Measurements from ENCODE around the gene FDX1. TPM values are rescaled to one million over a fixed set of nuclear protein-coding genes. Genes with fewer than 3 reads are reported as not detected.

Gene FDX1
- total RNA-seq, 1 experiment from 2014 or later, result 15.6 TPM

DNA sequence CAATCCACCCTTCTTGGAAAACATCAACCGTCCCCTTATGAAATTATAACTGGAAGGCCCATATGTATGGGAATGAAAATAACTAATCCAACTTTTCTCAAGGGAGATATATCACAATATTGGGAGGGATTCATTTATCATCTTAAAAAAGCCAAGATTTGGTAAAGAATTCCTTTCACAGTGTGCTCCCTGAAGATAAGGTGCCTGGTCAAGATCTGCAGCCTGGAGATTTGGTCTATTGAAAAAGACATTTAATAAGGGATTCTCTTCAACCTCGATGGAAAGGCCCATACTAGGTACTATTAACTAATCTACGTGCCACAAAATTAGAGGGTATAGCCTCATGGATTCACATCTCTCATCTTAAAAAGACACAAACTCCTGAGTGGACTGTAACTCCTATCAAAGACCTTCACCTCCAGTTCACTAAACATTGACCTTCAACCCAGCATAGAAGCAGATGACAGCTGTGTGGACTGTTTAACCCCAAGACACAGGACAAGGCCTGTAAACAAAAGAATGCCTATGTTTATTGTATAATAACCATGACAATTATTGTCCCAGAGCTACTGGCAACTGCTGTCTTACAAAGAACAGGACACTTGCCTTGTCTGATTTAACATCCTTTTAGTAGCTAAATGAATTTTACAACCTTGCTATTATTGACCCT lies 4.8 kb upstream of the FDX1 start:
- H3K4me3 ChIP-seq, result no peak overlapping the region
- H3K9me3 ChIP-seq (replicated peaks), result no peaks in the 10 kb centered on the region
- no peak overlapping the region for H3K27ac ChIP-seq
- no peak for DNase-seq (ENCODE audit: low read depth in 1 of 2, low spot score in 2 of 2)
- peaks cover 1% of the 10 kb centered on the region for H3K36me3 ChIP-seq
- no peaks in the 10 kb centered on the region for H3K4me1 ChIP-seq (replicated peaks)
- no peaks in the 10 kb centered on the region for H3K27me3 ChIP-seq (replicated peaks)

DNA sequence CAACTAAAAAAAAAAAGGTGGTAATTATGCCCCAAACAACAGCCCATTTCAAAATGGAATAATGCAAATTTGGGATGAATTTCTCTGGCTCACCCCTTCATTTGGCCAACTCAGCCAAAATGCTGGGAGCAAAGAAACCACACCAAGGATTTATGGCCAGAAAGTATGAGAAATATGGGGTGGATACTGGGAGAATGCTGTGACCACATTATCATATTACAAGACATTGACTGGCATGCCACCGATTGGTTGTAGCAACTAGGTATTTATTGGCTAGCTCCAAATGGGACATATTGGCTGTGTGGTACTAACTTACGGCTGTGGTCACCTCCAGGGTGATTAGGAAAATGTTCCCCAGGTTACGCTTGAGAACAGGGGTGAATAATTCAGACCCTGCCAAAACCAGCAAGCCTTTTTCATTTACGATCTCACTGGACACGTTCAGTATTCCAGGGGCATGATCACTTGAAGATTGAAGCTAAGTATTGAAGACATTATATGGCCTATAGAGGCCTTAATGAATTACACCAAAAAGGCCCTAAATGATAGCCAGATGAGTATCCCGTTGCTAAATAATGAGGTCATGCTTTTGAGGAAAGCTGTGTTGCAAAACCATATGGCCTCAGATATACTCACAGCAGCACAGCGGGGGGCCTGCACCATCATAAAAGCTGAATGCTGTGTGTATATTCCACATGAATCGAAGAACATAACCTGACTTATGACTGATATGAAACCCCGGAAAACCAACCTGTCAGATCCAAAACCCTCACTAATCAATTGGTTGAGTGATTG lies 3.8 kb upstream of the FDX1 start:
- no peak overlapping the region for H3K27ac ChIP-seq
- H3K27me3 ChIP-seq (replicated peaks), result no peaks in the 10 kb centered on the region
- no peaks in the 10 kb centered on the region for H3K9me3 ChIP-seq (replicated peaks)
- no peaks in the 10 kb centered on the region; the same call in 1 of the 2 replicates for H3K4me1 ChIP-seq (replicated peaks)
- H3K4me3 ChIP-seq, result no peak overlapping the region
- DNase-seq (ENCODE audit: low read depth in 1 of 2, low spot score in 2 of 2), result no peak
- H3K36me3 ChIP-seq, result peaks cover 6% of the 10 kb centered on the region

DNA sequence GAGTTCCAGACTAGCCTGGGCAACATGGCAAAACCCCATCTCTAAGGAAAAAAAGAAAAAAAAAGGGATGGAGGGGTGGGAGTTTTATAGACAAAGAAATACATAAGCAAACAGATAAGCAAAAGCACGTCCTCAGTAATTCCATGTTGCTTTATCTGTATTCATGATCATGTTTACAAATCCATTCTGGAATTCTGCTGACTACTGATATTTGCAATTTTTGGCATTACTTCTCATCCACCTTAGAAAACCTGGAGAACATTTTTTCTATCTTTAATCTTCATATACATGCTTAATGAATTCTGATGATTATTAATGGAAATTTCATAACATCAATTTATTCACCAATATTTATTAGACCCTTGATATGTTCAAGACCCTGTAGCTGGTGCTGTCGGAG lies 1.7 kb upstream of the FDX1 start:
- Histone ChIP-seq H3K4me3 (no peak overlapping the region), H3K27me3 (replicated peaks) (no peaks in the 10 kb centered on the region), H3K27ac (no peak overlapping the region), H3K9me3 (replicated peaks) (no peaks in the 10 kb centered on the region), H3K36me3 (peaks cover 6% of the 10 kb centered on the region), H3K4me1 (replicated peaks) (peaks cover 12% of the 10 kb centered on the region)
- DNase-seq (ENCODE audit: low read depth in 1 of 2, low spot score in 2 of 2), result no peak

DNA sequence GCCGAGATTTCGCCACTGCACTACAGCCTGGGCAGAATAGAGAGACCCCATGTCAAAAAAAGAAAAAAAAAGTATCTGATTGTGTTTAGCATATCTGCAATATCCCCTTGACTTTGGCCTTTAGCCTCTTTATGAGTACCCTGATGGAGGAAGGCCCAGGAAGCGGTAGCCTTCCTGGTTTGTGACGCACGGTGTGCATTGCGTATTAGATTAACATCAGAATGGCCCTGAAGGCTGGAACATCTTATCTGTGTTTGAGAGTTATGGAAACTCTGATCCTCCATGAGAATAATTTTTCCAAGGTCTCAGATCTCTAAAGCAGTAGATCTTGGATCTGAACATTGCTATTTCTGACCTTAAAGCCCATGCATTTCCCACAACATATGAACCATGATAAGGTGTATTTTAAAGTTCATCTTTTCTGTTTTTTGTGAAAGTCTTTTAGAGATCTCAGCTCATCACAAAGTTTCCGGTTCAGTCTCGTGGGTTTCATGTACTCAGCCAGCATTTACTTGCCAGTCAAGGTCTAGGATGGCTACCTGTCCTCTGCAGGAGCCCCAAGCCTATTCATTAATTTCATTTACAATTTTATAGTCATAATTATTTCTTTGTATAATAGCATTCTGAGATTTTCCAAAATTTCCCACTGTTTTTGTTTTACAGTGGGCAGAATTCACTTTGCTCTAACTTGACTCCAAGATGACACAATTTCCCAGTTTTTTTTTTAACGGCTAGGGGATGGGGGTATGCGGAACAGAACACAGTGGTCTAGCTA lies 605 bp upstream of the FDX1 start:
- no peak for DNase-seq (ENCODE audit: low read depth in 1 of 2, low spot score in 2 of 2)
- peaks cover 19% of the 10 kb centered on the region for H3K4me1 ChIP-seq (replicated peaks)
- peak overlapping the region; percentile 84 for H3K27ac ChIP-seq
- no peaks in the 10 kb centered on the region for H3K9me3 ChIP-seq (replicated peaks)
- H3K27me3 ChIP-seq (replicated peaks), result no peaks in the 10 kb centered on the region
- H3K4me3 ChIP-seq, result peak overlapping the region; percentile 89
- H3K36me3 ChIP-seq, result peaks cover 6% of the 10 kb centered on the region

DNA sequence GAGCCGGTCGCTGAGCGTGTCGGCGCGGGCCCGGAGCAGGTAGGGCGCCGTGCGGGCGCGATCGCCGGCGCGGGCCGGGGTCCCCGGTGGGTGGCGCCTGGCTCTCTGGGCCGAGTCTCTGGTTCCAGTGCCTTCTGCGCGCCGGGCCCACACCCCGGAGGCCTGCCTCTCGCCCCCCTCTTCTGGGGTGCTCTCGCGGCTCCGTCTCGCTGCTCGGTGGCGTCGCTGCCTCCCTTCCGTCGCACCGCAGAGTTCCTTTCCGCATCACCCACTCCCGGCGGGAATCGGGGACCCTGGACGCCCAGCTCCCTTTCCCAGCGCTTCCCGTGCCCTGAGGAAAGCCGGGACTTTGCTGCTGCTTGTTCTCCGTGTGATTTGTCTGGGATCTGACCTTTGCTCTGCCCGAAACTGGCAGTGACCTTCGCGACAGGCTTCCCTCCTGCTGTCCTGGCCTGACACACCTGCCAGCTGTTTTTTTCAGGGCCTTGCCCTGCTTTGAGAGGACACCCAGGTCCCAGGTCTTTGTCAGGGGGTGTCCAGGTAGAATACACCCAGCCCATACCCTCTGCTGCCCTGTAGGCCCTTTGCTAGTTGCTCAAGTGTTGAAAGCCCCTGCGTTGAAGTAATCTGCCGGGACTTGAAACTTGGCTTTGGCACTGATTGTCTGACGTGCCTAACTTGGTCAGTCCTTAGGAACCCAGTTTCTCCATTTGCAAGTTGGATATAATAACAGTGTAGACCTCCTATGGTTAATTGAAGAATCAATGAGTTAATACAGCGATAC lies 711 bp downstream of the FDX1 start:
- peaks cover 6% of the 10 kb centered on the region for H3K36me3 ChIP-seq
- peaks cover 19% of the 10 kb centered on the region for H3K4me1 ChIP-seq (replicated peaks)
- H3K27me3 ChIP-seq (replicated peaks), result no peaks in the 10 kb centered on the region
- H3K9me3 ChIP-seq (replicated peaks), result no peaks in the 10 kb centered on the region
- peak overlapping the region; percentile 84 for H3K27ac ChIP-seq
- DNase-seq (ENCODE audit: low read depth in 1 of 2, low spot score in 2 of 2), result peak; percentile 20 to 45
- peak overlapping the region; percentile 89 for H3K4me3 ChIP-seq

DNA sequence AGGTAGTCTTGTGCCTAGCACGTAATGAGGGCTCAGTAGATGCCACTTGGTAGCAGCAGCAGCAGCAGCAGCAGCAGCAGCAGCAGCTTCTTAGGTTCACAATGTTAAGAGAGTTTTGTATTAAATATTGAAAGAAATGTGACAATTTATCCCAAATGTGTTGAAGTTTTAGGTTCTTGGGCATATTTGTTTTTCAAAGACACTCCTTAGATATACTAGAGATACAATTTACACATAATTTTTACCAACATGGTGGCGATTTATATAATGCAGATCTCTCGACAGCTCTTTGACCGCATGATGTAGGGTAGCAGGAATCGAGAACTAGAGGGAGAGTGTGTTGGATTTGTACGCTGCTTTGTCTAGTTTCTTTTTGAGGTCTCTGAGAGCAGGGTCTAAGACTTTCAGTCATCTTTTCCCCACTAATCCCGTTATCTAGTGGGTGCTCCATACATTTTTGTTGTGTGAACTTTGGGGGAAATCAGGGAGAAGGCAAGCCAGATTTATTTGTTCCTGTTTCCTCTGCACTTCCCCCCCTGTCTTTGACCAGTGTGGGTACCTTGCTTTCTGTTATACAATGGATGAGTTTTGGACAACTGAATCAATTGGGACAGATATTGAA lies 1.4 kb downstream of the FDX1 start:
- H3K36me3 ChIP-seq, result peaks cover 6% of the 10 kb centered on the region
- no peaks in the 10 kb centered on the region for H3K9me3 ChIP-seq (replicated peaks)
- H3K27me3 ChIP-seq (replicated peaks), result no peaks in the 10 kb centered on the region
- no peak overlapping the region for H3K27ac ChIP-seq
- peak in 1 of 2 experiments; percentile 15 for DNase-seq (ENCODE audit: low read depth in 1 of 2, low spot score in 2 of 2)
- peaks cover 19% of the 10 kb centered on the region for H3K4me1 ChIP-seq (replicated peaks)
- peak overlapping the region; percentile 89 for H3K4me3 ChIP-seq

DNA sequence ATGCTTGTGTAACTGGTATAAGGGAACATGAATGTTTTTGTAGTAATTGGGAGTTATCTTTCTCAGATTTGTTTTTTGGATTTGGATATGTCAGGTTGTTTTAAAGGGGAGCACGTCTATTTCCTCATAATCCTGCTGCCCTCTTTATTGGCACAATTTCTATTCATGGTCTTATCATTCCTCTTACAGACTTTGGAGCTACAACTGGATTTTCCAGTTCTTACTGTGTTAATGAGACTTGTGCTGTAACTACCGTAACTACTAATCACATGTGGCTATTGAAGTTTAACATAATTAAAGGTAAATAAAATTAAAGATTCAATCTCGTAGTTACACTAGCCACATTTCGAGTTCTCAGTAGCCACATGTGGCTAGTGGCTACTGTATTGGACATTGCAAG lies 1.9 kb downstream of the FDX1 start:
- peak overlapping the region; percentile 89 for H3K4me3 ChIP-seq
- H3K27me3 ChIP-seq (replicated peaks), result no peaks in the 10 kb centered on the region
- no peak for DNase-seq (ENCODE audit: low read depth in 1 of 2, low spot score in 2 of 2)
- H3K27ac ChIP-seq, result no peak overlapping the region
- no peaks in the 10 kb centered on the region for H3K9me3 ChIP-seq (replicated peaks)
- H3K36me3 ChIP-seq, result peaks cover 6% of the 10 kb centered on the region
- H3K4me1 ChIP-seq (replicated peaks), result peaks cover 19% of the 10 kb centered on the region

DNA sequence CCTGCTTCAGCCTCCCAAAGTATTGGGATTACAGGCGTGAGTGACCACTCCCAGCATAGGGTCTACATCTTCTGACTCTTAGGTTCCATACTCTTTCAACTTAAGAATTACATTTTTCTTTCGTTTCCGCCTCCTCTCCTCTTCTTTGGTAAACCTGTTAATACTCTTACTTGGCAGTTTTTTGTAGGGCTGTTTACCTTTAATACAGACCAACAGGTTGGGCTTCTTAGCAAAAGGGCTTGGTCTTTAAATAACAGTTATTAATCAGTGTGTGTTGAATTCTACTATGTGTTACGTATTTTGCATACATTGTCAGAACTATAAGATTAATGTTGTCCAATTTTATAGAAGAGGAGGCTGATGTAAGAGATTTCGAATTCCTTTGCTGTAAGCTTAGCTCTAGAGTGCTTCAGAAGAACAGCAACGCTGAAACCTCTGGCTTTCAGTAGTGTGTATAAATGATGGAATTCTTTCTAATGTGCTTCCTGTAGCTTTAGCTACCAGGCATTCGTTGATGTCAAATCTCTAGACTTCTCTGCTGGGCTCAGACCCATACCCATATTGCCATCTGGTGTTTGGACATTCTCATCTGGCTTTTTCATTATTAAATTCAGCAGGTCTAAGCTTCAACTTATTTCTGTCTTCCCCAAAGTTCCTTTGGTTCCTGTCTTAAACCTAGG lies 3.1 kb downstream of the FDX1 start:
- DNase-seq (ENCODE audit: low read depth in 1 of 2, low spot score in 2 of 2), result peak in 1 of 2 experiments; percentile 7
- Histone ChIP-seq H3K27ac (peak overlapping the region; percentile 19), H3K27me3 (replicated peaks) (no peaks in the 10 kb centered on the region), H3K36me3 (peaks cover 6% of the 10 kb centered on the region), H3K4me1 (replicated peaks) (peaks cover 19% of the 10 kb centered on the region), H3K4me3 (no peak overlapping the region), H3K9me3 (replicated peaks) (no peaks in the 10 kb centered on the region)

DNA sequence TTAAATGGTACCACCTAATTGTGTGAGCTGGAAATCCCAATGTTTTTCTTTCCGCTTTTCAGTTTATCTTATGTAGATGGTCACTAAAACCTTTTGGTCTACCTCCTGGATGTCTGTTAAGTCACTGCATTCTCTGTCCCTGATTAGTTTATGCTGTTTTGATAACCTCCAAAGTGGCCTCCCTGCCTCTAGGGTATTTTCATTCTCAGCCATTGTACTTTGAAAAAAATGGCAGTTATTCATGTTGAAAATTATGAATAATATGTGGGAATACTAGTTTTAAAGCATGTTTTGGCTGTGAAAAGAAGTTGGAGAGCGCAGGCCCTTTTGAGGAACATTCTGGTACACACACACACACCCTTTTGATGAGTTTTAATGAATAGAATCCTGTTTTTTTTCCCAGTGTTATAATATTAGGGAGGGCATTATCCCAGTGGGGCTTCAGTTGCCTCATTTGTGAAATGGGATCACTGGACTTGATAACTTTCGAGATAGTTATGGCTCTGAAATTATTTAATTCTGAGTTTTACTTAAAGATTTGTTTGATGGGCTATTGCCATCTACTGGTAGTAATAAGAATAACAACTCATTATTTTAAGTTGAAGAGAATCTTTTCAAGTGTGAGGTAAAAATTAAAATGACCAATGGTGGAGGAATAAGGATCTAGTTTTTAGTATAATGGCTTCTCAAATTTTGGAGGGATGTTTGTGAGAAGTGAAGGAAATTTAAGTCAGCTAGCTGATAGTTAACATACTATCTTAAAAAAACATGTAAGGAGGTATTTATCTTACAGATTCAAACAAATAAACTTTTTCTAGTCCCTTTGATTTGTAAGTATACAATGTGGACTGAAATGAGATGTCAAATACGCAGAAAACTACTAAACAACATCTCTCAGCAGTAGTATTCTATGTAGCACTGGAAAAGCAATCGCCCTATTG lies 3.9 kb downstream of the FDX1 start:
- Histone ChIP-seq H3K4me1 (replicated peaks) (peaks cover 19% of the 10 kb centered on the region), H3K36me3 (peaks cover 6% of the 10 kb centered on the region), H3K4me3 (no peak overlapping the region), H3K27ac (peak overlapping the region; percentile 19), H3K9me3 (replicated peaks) (no peaks in the 10 kb centered on the region), H3K27me3 (replicated peaks) (no peaks in the 10 kb centered on the region)
- DNase-seq (ENCODE audit: low read depth in 1 of 2, low spot score in 2 of 2), result peak in 1 of 2 experiments; percentile 37

DNA sequence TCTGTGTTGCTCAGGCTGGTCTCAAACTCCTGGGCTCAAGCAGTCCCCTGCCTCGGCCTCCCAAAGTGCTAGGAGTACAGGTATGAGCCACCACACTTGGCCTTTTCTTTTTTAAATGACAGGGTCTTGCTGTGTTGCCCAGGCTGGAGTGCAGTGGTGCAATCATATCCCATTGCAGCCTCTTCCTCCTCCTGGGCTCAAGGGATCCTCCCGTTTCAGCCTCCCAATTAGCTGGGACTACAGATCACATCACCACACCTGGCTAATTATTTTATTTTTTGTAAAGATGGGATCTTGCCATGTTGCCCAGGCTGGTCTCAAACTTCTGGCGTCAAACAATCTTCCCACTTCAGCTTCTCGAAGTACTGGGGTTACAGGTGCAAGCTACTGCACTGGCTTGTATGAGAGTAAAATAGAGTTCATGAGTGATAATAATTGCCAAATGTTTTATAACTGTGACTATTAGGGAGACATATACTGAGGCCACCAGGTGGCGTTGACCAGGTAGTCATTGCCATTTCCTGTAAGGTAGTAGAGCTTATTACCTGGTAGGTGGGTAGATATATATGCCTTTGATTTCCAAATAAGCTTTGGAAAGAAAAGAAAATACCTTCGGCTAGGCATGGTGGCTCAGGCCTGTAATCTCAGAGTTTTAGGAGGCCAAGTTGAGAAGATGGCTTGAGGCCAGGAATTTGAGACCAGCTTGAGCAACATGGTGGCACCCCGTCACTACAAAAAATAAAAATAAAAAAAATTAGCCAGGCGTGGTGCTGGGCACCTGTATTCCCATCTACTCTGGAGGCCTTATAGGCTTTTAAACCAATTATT lies 5.4 kb downstream of the FDX1 start:
- no peak for DNase-seq (ENCODE audit: low read depth in 1 of 2, low spot score in 2 of 2)
- Histone ChIP-seq H3K4me3 (no peak overlapping the region), H3K27me3 (replicated peaks) (no peaks in the 10 kb centered on the region), H3K27ac (no peak overlapping the region), H3K36me3 (peaks cover 2% of the 10 kb centered on the region), H3K4me1 (replicated peaks) (peaks cover 19% of the 10 kb centered on the region), H3K9me3 (replicated peaks) (no peaks in the 10 kb centered on the region)

All from SJSA1 (cell line).